Measurements from ENCODE around the gene CECR2. TPM values are rescaled to one million over a fixed set of nuclear protein-coding genes. Genes with fewer than 3 reads are reported as not detected.
A peak's percentile ranks its signal among the peaks of the same experiment; 100 is the strongest.

Gene CECR2
- total and polyA plus RNA-seq, 2 of the 8 experiments (the other 6 are each of a cell fraction or from before 2014, with no cell fraction given): 18.3 to 123 TPM

GRCh38 chr22:17358415-17358814, 10.8 kb upstream of the CECR2 start:
- no peak for DNase-seq (ENCODE audit: low read depth in 1 of 2, low spot score in 2 of 2)
- H2AFZ ChIP-seq (ENCODE audit: low read length): peak overlapping the region; percentile 47; the same call in 1 of the 2 replicates
- WGBS, 2 experiments (ENCODE audit: extremely low coverage in 1 of 2, insufficient coverage in 1 of 2, insufficient read length in 1 of 2, insufficient replicate concordance in 2 of 2, low coverage in 1 of 2, low lambda C conversion rate in 2 of 2, missing lambda C conversion rate in 1 of 2): 84% methylated on average over 9 of the region's 9 CpGs; no CpG with 5 or more reads in 1 of the 2 experiments

More at GRCh38 chr22:17358415-17358814, 10.8 kb upstream of the CECR2 start:
- peak overlapping the region; percentile 53; the same call in 1 of the 2 replicates for H2BK12ac ChIP-seq (ENCODE audit: low read depth, low read length)
- no peak overlapping the region for H3K27ac ChIP-seq (ENCODE audit: low read depth, low read length)
- H3K4ac ChIP-seq (replicated peaks; ENCODE audit: insufficient read length, low read depth, low read length): no peak overlapping the region
- no peak overlapping the region for H3K56ac ChIP-seq (replicated peaks; ENCODE audit: insufficient read length, low read depth, low read length)
- ChIA-PET POLR2A (ENCODE audit: partially characterized antibody) (interaction anchor here (0.6 to 1.8 kb wide), 2 partner anchors 9 to 140 kb away, joined by 3 to 4 read pairs; no protein-coding TSS in a partner anchor), CTCF (ENCODE audit: partially characterized antibody) (interaction anchor here (0.7 to 1.8 kb wide), 2 partner anchors 9 to 143 kb away, joined by 3 to 5 read pairs; no protein-coding TSS in a partner anchor)
- 0 out of 2 replicates have a peak overlapping the region, but pooled peaks have one; percentile 71 for H2BK5ac ChIP-seq (ENCODE audit: low read depth, low read length)
- H3K79me1 ChIP-seq (ENCODE audit: low read depth, low read length): no peaks in the 10 kb centered on the region
- no peak overlapping the region for H4K91ac ChIP-seq (replicated peaks; ENCODE audit: insufficient read length, low read length)
- H3K9me3 ChIP-seq (ENCODE audit: insufficient read depth in 2 of 2, low read depth in 1 of 2, low read length in 1 of 2): no peaks in the 10 kb centered on the region
- TF ChIP-seq RFX5 (IDR thresholded peaks at IDR 0.05; ENCODE audit: borderline replicate concordance, low read depth, low read length) (no peak), ZNF274 (IDR thresholded peaks at IDR 0.05; ENCODE audit: borderline replicate concordance, extremely low read depth, low read length) (no peak), CHD1 (IDR thresholded peaks at IDR 0.05; ENCODE audit: low read depth, low read length) (no peak), SUZ12 (IDR thresholded peaks at IDR 0.05; ENCODE audit: low read length) (no peak), TEAD4 (IDR thresholded peaks at IDR 0.05; ENCODE audit: low read depth, low read length) (no peak), RNF2 (IDR thresholded peaks at IDR 0.05; ENCODE audit: borderline replicate concordance, low read depth, low read length, missing control alignments, poor library complexity, severe bottlenecking) (no peak)
- H4K5ac ChIP-seq (ENCODE audit: insufficient read length, low read depth, low read length): no peak overlapping the region
- no peak overlapping the region for H4K8ac ChIP-seq (ENCODE audit: extremely low read depth, insufficient read depth, low read length)
- H3K27me3 ChIP-seq (replicated peaks in 1 of 4; ENCODE audit: control insufficient read depth in 3 of 4, extremely low read depth in 1 of 4, insufficient read depth in 3 of 4, low read length in 3 of 4): no peaks in the 10 kb centered on the region
- H2BK20ac ChIP-seq (ENCODE audit: low read length): no peak overlapping the region
- no peak overlapping the region for H3K4me2 ChIP-seq (ENCODE audit: insufficient read depth in 1 of 2, low read depth in 2 of 2, low read length in 2 of 2)
- no peaks in the 10 kb centered on the region for H3K79me2 ChIP-seq (ENCODE audit: control insufficient read depth in 1 of 2, insufficient read depth in 2 of 2, low read length in 2 of 2)
- H3K14ac ChIP-seq (ENCODE audit: insufficient read length): no peak overlapping the region
- H2AK5ac ChIP-seq (ENCODE audit: low read depth, low read length): no peak overlapping the region
- H4K20me1 ChIP-seq (replicated peaks in 1 of 2; ENCODE audit: control insufficient read depth in 1 of 2, insufficient read depth in 2 of 2, low read length in 2 of 2): no peaks in the 10 kb centered on the region
- no peaks in the 10 kb centered on the region for H3K4me1 ChIP-seq (replicated peaks in 1 of 4; ENCODE audit: control insufficient read depth in 3 of 4, insufficient read depth in 4 of 4, low read length in 3 of 4)
- no peak overlapping the region for H3K4me3 ChIP-seq (ENCODE audit: extremely low read depth in 1 of 4, insufficient read depth in 2 of 4, low read depth in 3 of 4, low read length in 4 of 4)
- no peak overlapping the region; the same call in 1 of the 2 replicates for H3K18ac ChIP-seq (ENCODE audit: extremely low read depth, low read length)
- no peaks in the 10 kb centered on the region for H3K23me2 ChIP-seq (ENCODE audit: low read depth, low read length)
- H3K9ac ChIP-seq (replicated peaks in 1 of 4; ENCODE audit: extremely low read depth in 1 of 4, low read depth in 3 of 4, low read length in 3 of 4): no peak overlapping the region; a peak in 1 of 7 replicates
- no peak for FAIRE-seq
- H2BK120ac ChIP-seq (replicated peaks; ENCODE audit: low read depth, low read length): no peak overlapping the region
- H3K36me3 ChIP-seq (ENCODE audit: control insufficient read depth in 2 of 4, insufficient read depth in 4 of 4, low read length in 3 of 4): no peaks in the 10 kb centered on the region
- 0 out of 2 replicates have a peak overlapping the region, but pooled peaks have one; percentile 81 for H2BK15ac ChIP-seq (ENCODE audit: low read length)
- H3K23ac ChIP-seq (ENCODE audit: insufficient read length): no peak overlapping the region
